Stimulated activated CD4-positive, alpha-beta T cell treated with anti-CD3 and anti-CD28 coated beads, Interleukin-2, amount 100 ng/mL, for 4 hours (primary cell): ENCODE results near the gene DENND10.
"Not testable (repeated sequence)": the region's sequence is repeated elsewhere in the genome, so short reads cannot be mapped to it uniquely, and the experiment has no call there.

ENCODE experiments used
- DNase-seq: peaks from one replicate; pipeline ENCODE4 v3.0.0-alpha.2; 2020; ENCODE audit warnings: low read depth

DENND10 gene

GRCh38 chr10:119103903-119104653, at the start of gene DENND10:
TSS of gene DENND10 (plus strand) at chr10:119104113. CDS start at chr10:119104143, 30 bp downstream.
- peak; percentile 65 for DNase-seq

- no peak for DNase-seq
Observed at GRCh38 chr10:119055472-119055871, 48.4 kb upstream of the DENND10 start.

- DNase-seq, result no peak
Observed at GRCh38 chr10:119058010-119058409, 45.9 kb upstream of the DENND10 start.

- DNase-seq, result no peak
Observed at GRCh38 chr10:119059557-119059956, 44.4 kb upstream of the DENND10 start.

GRCh38 chr10:119060107-119060506, 43.8 kb upstream of the DENND10 start:
- DNase-seq, result no peak

- no peak for DNase-seq
Observed at GRCh38 chr10:119061352-119061751, 42.6 kb upstream of the DENND10 start.

GRCh38 chr10:119061926-119062325, 42.0 kb upstream of the DENND10 start:
- no peak for DNase-seq

GRCh38 chr10:119070395-119071165, 33.3 kb upstream of the DENND10 start:
- no peak for DNase-seq

- DNase-seq, result no peak
Observed at GRCh38 chr10:119073584-119073983, 30.3 kb upstream of the DENND10 start.

GRCh38 chr10:119078422-119079179, 25.3 kb upstream of the DENND10 start:
- DNase-seq, result no peak

- DNase-seq, result peak; percentile 55
Observed at GRCh38 chr10:119079599-119080520, 24.1 kb upstream of the DENND10 start.

- DNase-seq, result peak; percentile 84
Observed at GRCh38 chr10:119080521-119081259, 23.2 kb upstream of the DENND10 start, which contains the start of gene EIF3A. TSS of gene EIF3A (minus strand) at chr10:119080817. CDS start at chr10:119080676, 141 bp downstream.

GRCh38 chr10:119084896-119085295, 19.0 kb upstream of the DENND10 start:
- no peak for DNase-seq

- no peak for DNase-seq
Observed at GRCh38 chr10:119087271-119087882, 16.5 kb upstream of the DENND10 start.

- no peak for DNase-seq
Observed at GRCh38 chr10:119090026-119090795, 13.7 kb upstream of the DENND10 start.

GRCh38 chr10:119090968-119091367, 12.9 kb upstream of the DENND10 start:
- no peak for DNase-seq

GRCh38 chr10:119095640-119096039, 8.3 kb upstream of the DENND10 start:
- no peak for DNase-seq

- DNase-seq, result not testable (repeated sequence)
Observed at GRCh38 chr10:119096641-119097415, 7.1 kb upstream of the DENND10 start.

- no peak for DNase-seq
Observed at GRCh38 chr10:119098576-119098975, 5.3 kb upstream of the DENND10 start.
